Type B pancreatic cell (in vitro differentiated cells): ENCODE results near the gene G3BP1. TPM values are rescaled to one million over a fixed set of nuclear protein-coding genes. Genes with fewer than 3 reads are reported as not detected.

Experiments
- DNase-seq: peaks from one replicate; pipeline ENCODE4 v3.0.0; 2021; ENCODE audit warnings: mixed read lengths; ENCODE audit not compliant: unreplicated experiment; ENCODE audit errors: extremely low spot score
- H3K27ac Mint-ChIP-seq: 2 replicates; pipeline ENCODE4 v1.8.0; 2021; ENCODE audit warnings: mild to moderate bottlenecking, mixed read lengths
- H3K27me3 Mint-ChIP-seq: 2 replicates; pipeline ENCODE4 v1.8.0; 2021; ENCODE audit warnings: mixed read lengths
- H3K36me3 Mint-ChIP-seq: 2 replicates; pipeline ENCODE4 v1.8.0; 2021; ENCODE audit warnings: mixed read lengths
- H3K4me1 Mint-ChIP-seq: one replicate; pipeline ENCODE4 v1.8.0; 2021; ENCODE audit warnings: mixed read lengths; ENCODE audit not compliant: unreplicated experiment
- H3K4me3 Mint-ChIP-seq: 2 replicates; pipeline ENCODE4 v1.8.0; 2021; ENCODE audit warnings: mild to moderate bottlenecking, mixed read lengths
- H3K9me3 Mint-ChIP-seq: 2 replicates; pipeline ENCODE4 v1.8.0; 2021; ENCODE audit warnings: mixed read lengths
- total RNA-seq: library from RNA; stranded (reverse); gene quantifications from 2 replicates; pipeline ENCODE4 v1.2.1, GENCODE V29; 2021; ENCODE audit warnings: low replicate concordance
- TF ChIP-seq, protein P1 (sequence below): fragments of 200-600 bp; sonication (generic); conservative IDR thresholded peaks from 2 replicates; pipeline ENCODE4 v1.5.0; 2021; ENCODE audit warnings: antibody characterized with exemption, mild to moderate bottlenecking

G3BP1 gene
- total RNA-seq, 1 donor from 2014 or later = 241 TPM

- no peak overlapping the region for H3K4me3 Mint-ChIP-seq
- no peak for DNase-seq
- no peaks in the 10 kb centered on the region for H3K9me3 Mint-ChIP-seq
- H3K27ac Mint-ChIP-seq = no peak overlapping the region
- TF ChIP-seq, protein P1, sequence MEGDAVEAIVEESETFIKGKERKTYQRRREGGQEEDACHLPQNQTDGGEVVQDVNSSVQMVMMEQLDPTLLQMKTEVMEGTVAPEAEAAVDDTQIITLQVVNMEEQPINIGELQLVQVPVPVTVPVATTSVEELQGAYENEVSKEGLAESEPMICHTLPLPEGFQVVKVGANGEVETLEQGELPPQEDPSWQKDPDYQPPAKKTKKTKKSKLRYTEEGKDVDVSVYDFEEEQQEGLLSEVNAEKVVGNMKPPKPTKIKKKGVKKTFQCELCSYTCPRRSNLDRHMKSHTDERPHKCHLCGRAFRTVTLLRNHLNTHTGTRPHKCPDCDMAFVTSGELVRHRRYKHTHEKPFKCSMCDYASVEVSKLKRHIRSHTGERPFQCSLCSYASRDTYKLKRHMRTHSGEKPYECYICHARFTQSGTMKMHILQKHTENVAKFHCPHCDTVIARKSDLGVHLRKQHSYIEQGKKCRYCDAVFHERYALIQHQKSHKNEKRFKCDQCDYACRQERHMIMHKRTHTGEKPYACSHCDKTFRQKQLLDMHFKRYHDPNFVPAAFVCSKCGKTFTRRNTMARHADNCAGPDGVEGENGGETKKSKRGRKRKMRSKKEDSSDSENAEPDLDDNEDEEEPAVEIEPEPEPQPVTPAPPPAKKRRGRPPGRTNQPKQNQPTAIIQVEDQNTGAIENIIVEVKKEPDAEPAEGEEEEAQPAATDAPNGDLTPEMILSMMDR = no peak
- H3K36me3 Mint-ChIP-seq = peaks cover 13% of the 10 kb centered on the region
- peaks cover 19% of the 10 kb centered on the region for H3K4me1 Mint-ChIP-seq
- no peaks in the 10 kb centered on the region for H3K27me3 Mint-ChIP-seq
Measured at GRCh38 chr5:151743530-151743929, 28.2 kb upstream of the G3BP1 start.

- no peak for DNase-seq
- TF ChIP-seq, protein P1 = no peak
- Mint-ChIP-seq H3K36me3 (peaks cover 13% of the 10 kb centered on the region), H3K27me3 (no peaks in the 10 kb centered on the region), H3K9me3 (no peaks in the 10 kb centered on the region), H3K27ac (no peak overlapping the region), H3K4me1 (peaks cover 13% of the 10 kb centered on the region), H3K4me3 (no peak overlapping the region)
Measured at GRCh38 chr5:151745071-151745705, 26.6 kb upstream of the G3BP1 start.

- Mint-ChIP-seq H3K36me3 (peaks cover 7% of the 10 kb centered on the region), H3K4me1 (peaks cover 3% of the 10 kb centered on the region), H3K27me3 (no peaks in the 10 kb centered on the region), H3K27ac (no peak overlapping the region), H3K9me3 (no peaks in the 10 kb centered on the region), H3K4me3 (no peak overlapping the region)
- DNase-seq = no peak
- TF ChIP-seq, protein P1 = no peak
Measured at GRCh38 chr5:151750121-151750520, 21.6 kb upstream of the G3BP1 start.

DNA sequence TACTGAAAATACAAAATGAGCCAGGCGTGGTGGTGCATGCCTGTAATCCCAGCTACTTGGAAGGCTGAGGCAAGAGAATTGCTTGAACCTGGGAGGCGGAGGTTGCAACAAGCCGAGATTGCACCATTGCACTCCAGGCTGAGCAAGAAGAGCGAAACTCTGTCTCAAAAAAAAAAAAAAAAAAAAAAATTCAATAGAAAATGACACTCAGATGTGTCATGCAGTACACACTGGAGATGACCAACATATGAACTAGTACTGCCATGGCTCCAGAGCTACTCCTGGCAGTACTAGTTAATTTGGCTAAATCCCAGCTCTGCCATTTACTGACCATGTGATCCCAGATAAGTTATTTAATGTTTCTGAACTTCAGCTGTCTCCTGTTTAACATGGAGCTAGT, 20.7 kb upstream of the G3BP1 start:
- peaks cover 10% of the 10 kb centered on the region for H3K4me1 Mint-ChIP-seq
- H3K4me3 Mint-ChIP-seq = no peak overlapping the region
- no peaks in the 10 kb centered on the region for H3K9me3 Mint-ChIP-seq
- H3K27me3 Mint-ChIP-seq = no peaks in the 10 kb centered on the region
- peaks cover 8% of the 10 kb centered on the region for H3K36me3 Mint-ChIP-seq
- no peak overlapping the region for H3K27ac Mint-ChIP-seq
- no peak for DNase-seq
- TF ChIP-seq, protein P1 = no peak

- Mint-ChIP-seq H3K4me3 (no peak overlapping the region), H3K27me3 (no peaks in the 10 kb centered on the region), H3K9me3 (no peaks in the 10 kb centered on the region), H3K4me1 (peaks cover 14% of the 10 kb centered on the region), H3K27ac (no peak overlapping the region), H3K36me3 (peaks cover 8% of the 10 kb centered on the region)
- TF ChIP-seq, protein P1 = no peak
- no peak for DNase-seq
Measured at GRCh38 chr5:151751593-151751992, 20.2 kb upstream of the G3BP1 start.

DNA sequence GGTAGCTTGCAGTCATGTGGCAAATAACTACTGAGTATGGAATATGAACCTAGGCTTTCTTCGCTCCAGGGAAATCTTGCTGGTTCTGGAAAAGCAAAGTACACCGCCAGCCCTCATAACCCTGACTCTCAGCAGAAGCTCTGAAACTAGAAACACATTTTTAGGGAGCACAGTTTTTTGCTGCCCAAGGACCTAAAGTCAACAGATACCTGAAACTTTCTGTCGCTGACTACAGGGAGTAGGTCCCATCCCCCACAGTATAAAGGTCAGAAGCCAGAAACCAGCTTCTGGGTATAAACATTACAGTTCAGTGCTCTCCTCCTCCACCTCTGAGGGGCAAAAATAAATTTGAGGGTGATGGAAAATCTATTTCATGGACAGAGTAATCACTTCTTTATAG, 16.4 kb upstream of the G3BP1 start:
- Mint-ChIP-seq H3K27ac (peak overlapping the region; percentile 37), H3K9me3 (no peaks in the 10 kb centered on the region), H3K36me3 (peaks cover 8% of the 10 kb centered on the region), H3K27me3 (no peaks in the 10 kb centered on the region), H3K4me3 (peak overlapping the region; percentile 68), H3K4me1 (peaks cover 29% of the 10 kb centered on the region)
- no peak for DNase-seq
- TF ChIP-seq, protein P1 = no peak
